Measurements from ENCODE around the gene USP37. TPM values are rescaled to one million over a fixed set of nuclear protein-coding genes. Genes with fewer than 3 reads are reported as not detected.

USP37 gene, protein sequence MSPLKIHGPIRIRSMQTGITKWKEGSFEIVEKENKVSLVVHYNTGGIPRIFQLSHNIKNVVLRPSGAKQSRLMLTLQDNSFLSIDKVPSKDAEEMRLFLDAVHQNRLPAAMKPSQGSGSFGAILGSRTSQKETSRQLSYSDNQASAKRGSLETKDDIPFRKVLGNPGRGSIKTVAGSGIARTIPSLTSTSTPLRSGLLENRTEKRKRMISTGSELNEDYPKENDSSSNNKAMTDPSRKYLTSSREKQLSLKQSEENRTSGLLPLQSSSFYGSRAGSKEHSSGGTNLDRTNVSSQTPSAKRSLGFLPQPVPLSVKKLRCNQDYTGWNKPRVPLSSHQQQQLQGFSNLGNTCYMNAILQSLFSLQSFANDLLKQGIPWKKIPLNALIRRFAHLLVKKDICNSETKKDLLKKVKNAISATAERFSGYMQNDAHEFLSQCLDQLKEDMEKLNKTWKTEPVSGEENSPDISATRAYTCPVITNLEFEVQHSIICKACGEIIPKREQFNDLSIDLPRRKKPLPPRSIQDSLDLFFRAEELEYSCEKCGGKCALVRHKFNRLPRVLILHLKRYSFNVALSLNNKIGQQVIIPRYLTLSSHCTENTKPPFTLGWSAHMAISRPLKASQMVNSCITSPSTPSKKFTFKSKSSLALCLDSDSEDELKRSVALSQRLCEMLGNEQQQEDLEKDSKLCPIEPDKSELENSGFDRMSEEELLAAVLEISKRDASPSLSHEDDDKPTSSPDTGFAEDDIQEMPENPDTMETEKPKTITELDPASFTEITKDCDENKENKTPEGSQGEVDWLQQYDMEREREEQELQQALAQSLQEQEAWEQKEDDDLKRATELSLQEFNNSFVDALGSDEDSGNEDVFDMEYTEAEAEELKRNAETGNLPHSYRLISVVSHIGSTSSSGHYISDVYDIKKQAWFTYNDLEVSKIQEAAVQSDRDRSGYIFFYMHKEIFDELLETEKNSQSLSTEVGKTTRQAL
- 10.9 and 12.8 TPM in 2 replicates for polyA plus RNA-seq (2011; rRNA removed)
- 1.5 and 1.6 TPM in 2 replicates for polyA plus RNA-seq (2012; cell fraction: cytosol; rRNA removed)
- polyA plus RNA-seq (2012; cell fraction: nucleus; rRNA removed), result 1.2 and 2.1 TPM in 2 replicates
- 5.1 to 5.3 TPM (median 5.2 TPM) in 3 replicates for polyA plus RNA-seq (2017; fragmentation: RNase III; extraction: RNeasy Plus Mini Kit Qiagen cat#74134 plus additional on column Dnase treatment)
- polyA minus RNA-seq (2011; rRNA and poly(A)+ RNA removed), result 11.5 and 14.5 TPM in 2 replicates

DNA sequence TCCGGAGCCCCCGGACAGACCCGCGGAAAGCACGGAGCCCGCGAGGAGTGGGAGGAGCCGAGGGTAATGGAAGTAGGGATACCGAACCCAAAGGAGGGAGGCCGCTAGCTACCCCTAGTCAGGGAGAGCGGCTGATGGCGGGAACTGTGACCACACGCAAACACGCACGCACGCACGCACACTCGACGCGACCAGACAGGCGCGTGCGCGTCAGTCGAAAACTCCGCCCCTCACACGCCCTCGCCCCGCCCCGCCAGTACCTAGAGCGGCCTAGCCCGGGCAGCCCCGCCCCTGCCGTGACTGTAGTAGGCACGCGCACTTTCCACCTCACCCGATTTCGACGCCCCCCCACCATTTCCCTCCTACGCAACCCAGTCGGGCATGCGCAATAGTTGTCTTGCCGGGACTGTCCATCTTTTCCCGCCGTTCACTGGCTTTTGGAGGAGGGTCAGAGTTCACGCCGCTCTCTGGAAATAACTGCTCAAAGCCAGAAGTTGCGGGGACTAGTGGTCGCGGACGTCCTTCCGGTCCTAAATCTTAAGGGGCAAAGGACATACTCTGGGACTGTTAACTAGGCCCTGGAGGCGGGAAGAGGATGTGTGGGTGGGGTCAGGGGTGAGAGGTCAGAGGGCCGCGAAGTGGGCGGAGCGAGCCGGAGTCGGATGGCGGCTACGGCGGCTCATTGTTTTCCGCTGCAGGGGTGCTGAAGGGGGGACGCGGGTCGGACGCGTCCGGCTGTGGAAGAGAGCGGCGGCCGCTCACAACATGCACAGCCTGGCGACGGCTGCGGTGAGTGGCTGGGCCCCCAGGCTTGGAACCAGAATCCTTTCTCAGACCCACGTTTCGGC is at the start of gene USP37, which contains the start of gene CNOT9:
TSS of gene USP37 (minus strand) at position 162 of the 848 bp plus-strand sequence. CDS start 9,698 bp downstream, outside the sequence.
TSS of gene CNOT9 (plus strand) at position 650 of the 848 bp plus-strand sequence. CDS start at position 766, 116 bp downstream.
- under 1% methylated on average over 67 of the region's 77 CpGs for WGBS (ENCODE audit: missing lambda C conversion rate)
- peak within 1 kb of the TSS; percentile 74 for H3K4me3 ChIP-seq
- DNase-seq (ENCODE audit: low read depth in 1 of 2, low spot score in 1 of 2), result peak; percentile 94 to 99
- no peak for FAIRE-seq
- peak; percentile 92 to 93 for ATAC-seq
- peaks cover 22% of the 10 kb centered on the region for H3K4me1 ChIP-seq
- no peaks in the 10 kb centered on the region for H3K9me3 ChIP-seq
- CTCF ChIA-PET, result interaction anchor here (0.7 kb wide), 1 partner anchor 37 kb away, joined by 4 read pairs; no protein-coding TSS in a partner anchor
- H3K27ac ChIP-seq, result peak within 1 kb of the TSS; percentile 87 to 94
- H3K4me2 ChIP-seq, result peak within 1 kb of the TSS; percentile 89
- POLR2A ChIA-PET, result interaction anchor here (0.5 kb wide), 1 partner anchor 40 kb away, joined by 5 read pairs; no protein-coding TSS in a partner anchor
- peak; percentile 63; the same call in 1 of the 2 replicates for TF ChIP-seq PHF8 (IDR thresholded peaks at IDR 0.05; ENCODE audit: borderline replicate concordance, low read depth)
- TF ChIP-seq, protein P1, sequence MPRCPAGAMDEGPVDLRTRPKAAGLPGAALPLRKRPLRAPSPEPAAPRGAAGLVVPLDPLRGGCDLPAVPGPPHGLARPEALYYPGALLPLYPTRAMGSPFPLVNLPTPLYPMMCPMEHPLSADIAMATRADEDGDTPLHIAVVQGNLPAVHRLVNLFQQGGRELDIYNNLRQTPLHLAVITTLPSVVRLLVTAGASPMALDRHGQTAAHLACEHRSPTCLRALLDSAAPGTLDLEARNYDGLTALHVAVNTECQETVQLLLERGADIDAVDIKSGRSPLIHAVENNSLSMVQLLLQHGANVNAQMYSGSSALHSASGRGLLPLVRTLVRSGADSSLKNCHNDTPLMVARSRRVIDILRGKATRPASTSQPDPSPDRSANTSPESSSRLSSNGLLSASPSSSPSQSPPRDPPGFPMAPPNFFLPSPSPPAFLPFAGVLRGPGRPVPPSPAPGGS (IDR thresholded peaks at IDR 0.05), result no peak
- TF ChIP-seq CEBPB (IDR thresholded peaks at IDR 0.05), result peak in 1 of 2 experiments; percentile 34; a peak in 1 of 4 replicates
- no peak for TF ChIP-seq KDM1A (IDR thresholded peaks at IDR 0.05; ENCODE audit: low read depth)
- TF ChIP-seq CBX2 (IDR thresholded peaks at IDR 0.05; ENCODE audit: borderline replicate concordance, low read depth), result no peak
- TF ChIP-seq RFX5 (IDR thresholded peaks at IDR 0.05), result no peak
- TF ChIP-seq NPAS2 (CRISPR knock-in tag; IDR thresholded peaks at IDR 0.05; ENCODE audit: borderline replicate concordance), result no peak
- no peak for TF ChIP-seq ESRRA (IDR thresholded peaks at IDR 0.05; ENCODE audit: borderline replicate concordance, low read length)
- TF ChIP-seq, protein P2, sequence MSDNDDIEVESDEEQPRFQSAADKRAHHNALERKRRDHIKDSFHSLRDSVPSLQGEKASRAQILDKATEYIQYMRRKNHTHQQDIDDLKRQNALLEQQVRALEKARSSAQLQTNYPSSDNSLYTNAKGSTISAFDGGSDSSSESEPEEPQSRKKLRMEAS (IDR thresholded peaks at IDR 0.05), result peak; percentile 99
- TF ChIP-seq BHLHE40 (IDR thresholded peaks at IDR 0.05; ENCODE audit: low read depth, low read length), result peak; percentile 37; the same call in 1 of the 2 replicates
- no peak for TF ChIP-seq CHD2 (IDR thresholded peaks at IDR 0.05; ENCODE audit: low read length, partially characterized antibody)
- TF ChIP-seq, protein P3, sequence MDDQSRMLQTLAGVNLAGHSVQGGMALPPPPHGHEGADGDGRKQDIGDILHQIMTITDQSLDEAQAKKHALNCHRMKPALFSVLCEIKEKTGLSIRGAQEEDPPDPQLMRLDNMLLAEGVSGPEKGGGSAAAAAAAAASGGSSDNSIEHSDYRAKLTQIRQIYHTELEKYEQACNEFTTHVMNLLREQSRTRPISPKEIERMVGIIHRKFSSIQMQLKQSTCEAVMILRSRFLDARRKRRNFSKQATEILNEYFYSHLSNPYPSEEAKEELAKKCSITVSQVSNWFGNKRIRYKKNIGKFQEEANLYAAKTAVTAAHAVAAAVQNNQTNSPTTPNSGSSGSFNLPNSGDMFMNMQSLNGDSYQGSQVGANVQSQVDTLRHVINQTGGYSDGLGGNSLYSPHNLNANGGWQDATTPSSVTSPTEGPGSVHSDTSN (IDR thresholded peaks at IDR 0.05), result no peak
- TF ChIP-seq HOXB5 (CRISPR knock-in tag; IDR thresholded peaks at IDR 0.05), result 0 out of 2 replicates have a peak, but pooled peaks have one; percentile 47
- peak; percentile 79 for TF ChIP-seq POLR2A (IDR thresholded peaks at IDR 0.05; ENCODE audit: low read length)
- TF ChIP-seq ZC3H11A (IDR thresholded peaks at IDR 0.05), result no peak
- no peak for TF ChIP-seq HOXA7 (CRISPR knock-in tag; IDR thresholded peaks at IDR 0.05)
- TF ChIP-seq CHD4 (IDR thresholded peaks at IDR 0.05; ENCODE audit: borderline replicate concordance), result no peak
- TF ChIP-seq GATA3 (IDR thresholded peaks at IDR 0.05; ENCODE audit: borderline replicate concordance), result no peak
- peak; percentile 29; the same call in 1 of the 2 replicates for TF ChIP-seq TFCP2L1 (CRISPR knock-in tag; IDR thresholded peaks at IDR 0.05)
- TF ChIP-seq, protein P4, sequence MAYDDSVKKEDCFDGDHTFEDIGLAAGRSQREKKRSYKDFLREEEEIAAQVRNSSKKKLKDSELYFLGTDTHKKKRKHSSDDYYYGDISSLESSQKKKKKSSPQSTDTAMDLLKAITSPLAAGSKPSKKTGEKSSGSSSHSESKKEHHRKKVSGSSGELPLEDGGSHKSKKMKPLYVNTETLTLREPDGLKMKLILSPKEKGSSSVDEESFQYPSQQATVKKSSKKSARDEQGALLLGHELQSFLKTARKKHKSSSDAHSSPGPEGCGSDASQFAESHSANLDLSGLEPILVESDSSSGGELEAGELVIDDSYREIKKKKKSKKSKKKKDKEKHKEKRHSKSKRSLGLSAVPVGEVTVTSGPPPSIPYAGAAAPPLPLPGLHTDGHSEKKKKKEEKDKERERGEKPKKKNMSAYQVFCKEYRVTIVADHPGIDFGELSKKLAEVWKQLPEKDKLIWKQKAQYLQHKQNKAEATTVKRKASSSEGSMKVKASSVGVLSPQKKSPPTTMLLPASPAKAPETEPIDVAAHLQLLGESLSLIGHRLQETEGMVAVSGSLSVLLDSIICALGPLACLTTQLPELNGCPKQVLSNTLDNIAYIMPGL (CRISPR knock-in tag; IDR thresholded peaks at IDR 0.05; ENCODE audit: borderline replicate concordance), result 0 out of 2 replicates have a peak, but pooled peaks have one; percentile 45
- no peak for TF ChIP-seq ZSCAN20 (CRISPR knock-in tag; IDR thresholded peaks at IDR 0.05)
- no peak for TF ChIP-seq CBX8 (IDR thresholded peaks at IDR 0.05)
- no peak for TF ChIP-seq RCOR1 (IDR thresholded peaks at IDR 0.05; ENCODE audit: low read depth, low read length)
- TF ChIP-seq, protein P5, sequence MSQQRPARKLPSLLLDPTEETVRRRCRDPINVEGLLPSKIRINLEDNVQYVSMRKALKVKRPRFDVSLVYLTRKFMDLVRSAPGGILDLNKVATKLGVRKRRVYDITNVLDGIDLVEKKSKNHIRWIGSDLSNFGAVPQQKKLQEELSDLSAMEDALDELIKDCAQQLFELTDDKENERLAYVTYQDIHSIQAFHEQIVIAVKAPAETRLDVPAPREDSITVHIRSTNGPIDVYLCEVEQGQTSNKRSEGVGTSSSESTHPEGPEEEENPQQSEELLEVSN (IDR thresholded peaks at IDR 0.05; ENCODE audit: borderline replicate concordance, low read depth), result peak; percentile 100
- TF ChIP-seq, protein P6, sequence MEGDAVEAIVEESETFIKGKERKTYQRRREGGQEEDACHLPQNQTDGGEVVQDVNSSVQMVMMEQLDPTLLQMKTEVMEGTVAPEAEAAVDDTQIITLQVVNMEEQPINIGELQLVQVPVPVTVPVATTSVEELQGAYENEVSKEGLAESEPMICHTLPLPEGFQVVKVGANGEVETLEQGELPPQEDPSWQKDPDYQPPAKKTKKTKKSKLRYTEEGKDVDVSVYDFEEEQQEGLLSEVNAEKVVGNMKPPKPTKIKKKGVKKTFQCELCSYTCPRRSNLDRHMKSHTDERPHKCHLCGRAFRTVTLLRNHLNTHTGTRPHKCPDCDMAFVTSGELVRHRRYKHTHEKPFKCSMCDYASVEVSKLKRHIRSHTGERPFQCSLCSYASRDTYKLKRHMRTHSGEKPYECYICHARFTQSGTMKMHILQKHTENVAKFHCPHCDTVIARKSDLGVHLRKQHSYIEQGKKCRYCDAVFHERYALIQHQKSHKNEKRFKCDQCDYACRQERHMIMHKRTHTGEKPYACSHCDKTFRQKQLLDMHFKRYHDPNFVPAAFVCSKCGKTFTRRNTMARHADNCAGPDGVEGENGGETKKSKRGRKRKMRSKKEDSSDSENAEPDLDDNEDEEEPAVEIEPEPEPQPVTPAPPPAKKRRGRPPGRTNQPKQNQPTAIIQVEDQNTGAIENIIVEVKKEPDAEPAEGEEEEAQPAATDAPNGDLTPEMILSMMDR (IDR thresholded peaks at IDR 0.05), result no peak
- no peak for TF ChIP-seq FOXS1 (CRISPR knock-in tag; IDR thresholded peaks at IDR 0.05)
- TF ChIP-seq FOSL2 (IDR thresholded peaks at IDR 0.05), result no peak
- no peak for TF ChIP-seq FOSL2 (CRISPR knock-in tag; IDR thresholded peaks at IDR 0.05)
- TF ChIP-seq SMC3 (IDR thresholded peaks at IDR 0.05), result no peak
